ENCODE data around the gene NAA16. TPM values are rescaled to one million over a fixed set of nuclear protein-coding genes. Genes with fewer than 3 reads are reported as not detected.
"Not testable (repeated sequence)": the region's sequence is repeated elsewhere in the genome, so short reads cannot be mapped to it uniquely, and the experiment has no call there.

The NAA16 gene
- total and polyA plus RNA-seq, 5 experiments from 2014 or later = 22.6 to 95.5 (median 43.3) TPM

GRCh38 chr13:41418027-41418426 is 107.0 kb downstream of the NAA16 start:
- H3K9me3 Mint-ChIP-seq = peaks cover 0 to 6% (median 0%) of the 10 kb centered on the region in 9 donors
- no peak overlapping the region for H3K4me3 Mint-ChIP-seq
- ATAC-seq = no peak
- no peaks in the 10 kb centered on the region for H3K4me1 Mint-ChIP-seq
- no peak for DNase-seq
- POLR2A ChIA-PET = no interaction called here
- H3K27ac Mint-ChIP-seq = peak overlapping the region in 1 of 10 donors; percentile 37
- peaks cover 0 to 3% (median 0%) of the 10 kb centered on the region in 3 donors for H3K36me3 Mint-ChIP-seq
- H3K27me3 Mint-ChIP-seq = no peaks in the 10 kb centered on the region

DNA sequence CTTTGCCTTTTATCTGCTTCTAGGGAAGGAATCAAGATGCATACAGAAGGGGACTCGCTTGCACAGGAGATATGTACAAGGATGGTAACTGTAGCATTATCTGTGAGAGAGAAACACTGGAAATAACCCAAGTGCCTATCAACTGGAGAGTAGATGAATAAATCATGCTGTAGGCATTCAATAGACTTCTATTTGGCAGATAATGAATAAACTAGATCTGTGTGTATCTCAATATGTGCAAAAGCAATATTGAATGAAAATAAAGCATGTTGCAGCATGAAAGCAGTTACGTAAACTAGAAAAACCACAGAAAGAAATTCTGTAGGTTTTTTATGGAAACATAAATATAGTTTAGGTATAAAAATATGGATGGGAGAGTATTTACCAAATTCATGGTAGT is 107.7 kb downstream of the NAA16 start:
- Mint-ChIP-seq H3K4me3 (no peak overlapping the region), H3K36me3 (peaks cover 0 to 3% (median 0%) of the 10 kb centered on the region in 3 donors), H3K9me3 (peaks cover 0 to 6% (median 0%) of the 10 kb centered on the region in 9 donors), H3K4me1 (no peaks in the 10 kb centered on the region), H3K27ac (no peak overlapping the region), H3K27me3 (no peaks in the 10 kb centered on the region)
- no peak for DNase-seq
- ATAC-seq = no peak
- POLR2A ChIA-PET = no interaction called here

DNA sequence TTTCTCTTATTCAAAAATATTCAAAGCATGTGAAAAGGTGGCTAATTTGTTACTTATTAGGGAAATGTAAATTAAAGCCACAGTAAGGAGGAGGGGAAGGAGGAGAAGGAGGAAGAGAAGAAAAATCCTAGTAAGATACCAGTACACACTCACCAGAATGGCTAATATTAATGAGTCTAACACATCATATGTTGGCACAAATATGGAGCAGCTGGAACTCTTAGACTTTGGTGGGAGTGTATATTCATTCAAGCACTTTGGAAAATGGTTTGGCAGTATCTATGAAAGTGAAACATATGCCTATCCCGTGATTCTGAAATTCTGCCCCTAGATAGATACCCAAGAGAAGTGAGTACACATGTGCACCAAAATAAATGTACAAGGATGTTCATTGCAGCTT is 108.1 kb downstream of the NAA16 start:
- ATAC-seq (no peak), DNase-seq (no peak)
- no peaks in the 10 kb centered on the region for H3K27me3 Mint-ChIP-seq
- peak overlapping the region in 1 of 10 donors; percentile 73 for H3K27ac Mint-ChIP-seq
- H3K9me3 Mint-ChIP-seq = peaks cover 0 to 6% (median 0%) of the 10 kb centered on the region in 9 donors
- H3K4me1 Mint-ChIP-seq = no peaks in the 10 kb centered on the region
- peaks cover 0 to 3% (median 0%) of the 10 kb centered on the region in 3 donors for H3K36me3 Mint-ChIP-seq
- POLR2A ChIA-PET = no interaction called here
- H3K4me3 Mint-ChIP-seq = no peak overlapping the region

GRCh38 chr13:41420146-41420545 is 109.1 kb downstream of the NAA16 start:
- Mint-ChIP-seq H3K27ac (peak overlapping the region in 2 of 10 donors; percentile 16 to 81), H3K36me3 (peaks cover 0 to 3% (median 0%) of the 10 kb centered on the region in 3 donors)
- no peak for ATAC-seq

GRCh38 chr13:41421330-41421729 is 110.3 kb downstream of the NAA16 start:
- H3K4me1 Mint-ChIP-seq, H3K27me3 Mint-ChIP-seq, H3K27ac Mint-ChIP-seq, H3K36me3 Mint-ChIP-seq, POLR2A ChIA-PET, H3K4me3 Mint-ChIP-seq, ATAC-seq, DNase-seq, H3K9me3 Mint-ChIP-seq: not testable (repeated sequence)

More at GRCh38 chr13:41420146-41420545, 109.1 kb downstream of the NAA16 start:
- H3K4me3 Mint-ChIP-seq = no peak overlapping the region
- POLR2A ChIA-PET = no interaction called here
- peaks cover 0 to 6% (median 0%) of the 10 kb centered on the region in 9 donors for H3K9me3 Mint-ChIP-seq
- no peaks in the 10 kb centered on the region for H3K4me1 Mint-ChIP-seq
- no peaks in the 10 kb centered on the region for H3K27me3 Mint-ChIP-seq
- DNase-seq = no peak

DNA sequence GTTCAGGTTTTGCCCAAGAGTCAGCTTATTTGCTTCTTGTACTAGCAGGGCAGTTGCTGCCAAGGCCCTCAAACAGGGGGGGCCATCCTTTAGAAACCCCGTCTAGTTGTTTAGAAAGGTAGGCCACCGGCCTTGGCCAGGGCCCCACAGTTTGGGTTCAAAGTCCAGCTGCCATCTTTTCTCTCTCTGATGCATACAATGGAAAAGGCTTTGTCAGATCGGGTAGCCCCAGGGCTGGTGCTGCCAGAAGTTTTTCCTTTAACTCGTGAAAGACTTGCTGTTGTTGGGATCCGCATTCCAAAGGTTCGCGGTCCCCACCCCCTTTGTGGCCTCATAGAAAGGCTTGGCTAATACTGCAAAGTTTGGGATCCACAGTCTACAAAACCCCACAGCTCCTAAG is 110.9 kb downstream of the NAA16 start:
- H3K36me3 Mint-ChIP-seq, H3K4me1 Mint-ChIP-seq: not testable (repeated sequence)

GRCh38 chr13:41423259-41423658 is 112.2 kb downstream of the NAA16 start:
- ATAC-seq, H3K27ac Mint-ChIP-seq, POLR2A ChIA-PET, H3K9me3 Mint-ChIP-seq, DNase-seq, H3K27me3 Mint-ChIP-seq, H3K36me3 Mint-ChIP-seq, H3K4me3 Mint-ChIP-seq: not testable (repeated sequence)
- peaks cover 4 to 12% (median 6%) of the 10 kb centered on the region in 4 donors for H3K4me1 Mint-ChIP-seq

More for the DNA sequence above, 110.9 kb downstream of the NAA16 start:
- DNase-seq, H3K27ac Mint-ChIP-seq, POLR2A ChIA-PET, H3K27me3 Mint-ChIP-seq, ATAC-seq, H3K4me3 Mint-ChIP-seq, H3K9me3 Mint-ChIP-seq: not testable (repeated sequence)

DNA sequence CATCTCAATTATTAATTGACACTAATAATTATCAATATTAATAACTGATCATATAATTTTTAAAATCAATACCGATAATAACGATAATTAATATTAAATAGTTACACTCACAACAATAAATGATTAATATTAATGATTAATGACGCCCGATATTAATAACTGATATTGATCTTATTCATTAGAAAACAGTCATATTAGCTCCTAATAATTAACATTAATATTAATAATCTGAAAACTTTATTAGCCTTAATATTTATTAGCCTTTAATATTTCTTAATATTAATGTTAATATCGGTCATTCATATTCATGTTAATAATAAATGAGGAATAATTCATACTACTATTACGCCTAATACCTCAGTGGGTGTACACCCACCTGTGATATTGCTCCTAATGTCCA is 113.6 kb downstream of the NAA16 start:
- DNase-seq, H3K4me3 Mint-ChIP-seq, H3K36me3 Mint-ChIP-seq, H3K27me3 Mint-ChIP-seq, POLR2A ChIA-PET, H3K27ac Mint-ChIP-seq, H3K9me3 Mint-ChIP-seq, ATAC-seq: not testable (repeated sequence)
- peaks cover 4 to 14% (median 7%) of the 10 kb centered on the region in 4 donors for H3K4me1 Mint-ChIP-seq

DNA sequence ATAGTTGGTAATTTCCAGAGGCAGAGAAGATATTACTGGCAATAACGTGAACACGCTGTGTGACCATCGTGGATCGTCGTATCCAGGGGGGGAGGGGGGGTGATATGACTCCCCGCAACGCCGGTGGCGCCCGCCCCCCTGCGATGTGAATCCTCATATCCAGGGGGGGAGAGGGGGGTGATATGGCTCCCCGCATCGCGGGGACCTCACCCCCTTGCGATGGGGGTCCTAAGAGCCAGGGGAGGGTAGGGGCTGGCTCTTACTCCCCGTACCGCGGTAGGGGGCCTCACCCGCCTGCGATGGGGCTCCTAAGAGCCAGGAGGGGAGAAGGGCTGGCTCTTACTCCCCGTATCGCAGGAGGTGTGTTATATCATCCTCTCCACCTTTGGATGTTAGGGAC is 115.0 kb downstream of the NAA16 start:
- Mint-ChIP-seq H3K9me3 (peaks cover 0 to 2% (median 0%) of the 10 kb centered on the region in 9 donors), H3K4me1 (peaks cover 4 to 14% (median 7%) of the 10 kb centered on the region in 4 donors)
- peak in 3 of 10 donors; percentile 13 to 77 (median 23) for DNase-seq

More for the DNA sequence above, 115.0 kb downstream of the NAA16 start:
- H3K27me3 Mint-ChIP-seq = peaks cover 0 to 4% (median 0%) of the 10 kb centered on the region in 5 donors
- no peak overlapping the region for H3K27ac Mint-ChIP-seq
- no peaks in the 10 kb centered on the region for H3K36me3 Mint-ChIP-seq
- no peak overlapping the region for H3K4me3 Mint-ChIP-seq
- POLR2A ChIA-PET = no interaction called here
- ATAC-seq = no peak

Other genes starting within 250 kb of the NAA16 start
- gene WBP4, start 249.8 kb upstream of the NAA16 start, total RNA-seq = 1 to 10 TPM; 8.8 to 9.0 TPM
- 1 to 10 TPM; 3.7 to 4.9 (median 3.9) TPM for gene WBP4, start 249.8 kb upstream of the NAA16 start, polyA plus RNA-seq
- gene KBTBD6, start 178.5 kb upstream of the NAA16 start, total RNA-seq = 1 to 10 TPM; 5.4 to 5.7 TPM
- gene KBTBD6, start 178.5 kb upstream of the NAA16 start, polyA plus RNA-seq = 1 to 10 TPM; 2.3 to 4.9 (median 4.4) TPM
- gene KBTBD7, start 116.7 kb upstream of the NAA16 start, total RNA-seq = 1 to 10 TPM; 6.4 to 6.8 TPM
- 1 to 10 TPM; 4.6 to 7.5 (median 5.0) TPM for gene KBTBD7, start 116.7 kb upstream of the NAA16 start, polyA plus RNA-seq
- 10 to 100 TPM; 44.2 to 45.9 TPM for gene MTRF1, start 47.7 kb upstream of the NAA16 start, total RNA-seq
- 10 to 100 TPM; 13.8 to 24.3 (median 19.7) TPM for gene MTRF1, start 47.7 kb upstream of the NAA16 start, polyA plus RNA-seq
- 100 to 1,000 TPM; 117 to 122 TPM for gene RGCC, start 146.3 kb downstream of the NAA16 start, total RNA-seq
- 100 to 1,000 TPM in 1 of 3 donors, 10 to 100 TPM in 2; 84.8 to 193 (median 97.2) TPM for gene RGCC, start 146.3 kb downstream of the NAA16 start, polyA plus RNA-seq

Data from naive thymus-derived CD8-positive, alpha-beta T cell (primary cell).